ENCODE data around the gene LUZP1.

GRCh38 chr1:23215291-23215690 lies 46.6 kb upstream of the LUZP1 start:
- TF ChIP-seq ZNF274 (IDR thresholded peaks at IDR 0.05; ENCODE audit: low read depth, low read length) (no peak), SUZ12 (IDR thresholded peaks at IDR 0.05; ENCODE audit: extremely low read depth, insufficient read depth, insufficient read length) (no peak)
